ENCODE measurements around the gene UROC1. TPM values are rescaled to one million over a fixed set of nuclear protein-coding genes. Genes with fewer than 3 reads are reported as not detected.

The UROC1 gene
- total and polyA plus RNA-seq, 9 of the 15 experiments (the other 6 are each of a cell fraction or from before 2014, with no cell fraction given): not detected

DNA sequence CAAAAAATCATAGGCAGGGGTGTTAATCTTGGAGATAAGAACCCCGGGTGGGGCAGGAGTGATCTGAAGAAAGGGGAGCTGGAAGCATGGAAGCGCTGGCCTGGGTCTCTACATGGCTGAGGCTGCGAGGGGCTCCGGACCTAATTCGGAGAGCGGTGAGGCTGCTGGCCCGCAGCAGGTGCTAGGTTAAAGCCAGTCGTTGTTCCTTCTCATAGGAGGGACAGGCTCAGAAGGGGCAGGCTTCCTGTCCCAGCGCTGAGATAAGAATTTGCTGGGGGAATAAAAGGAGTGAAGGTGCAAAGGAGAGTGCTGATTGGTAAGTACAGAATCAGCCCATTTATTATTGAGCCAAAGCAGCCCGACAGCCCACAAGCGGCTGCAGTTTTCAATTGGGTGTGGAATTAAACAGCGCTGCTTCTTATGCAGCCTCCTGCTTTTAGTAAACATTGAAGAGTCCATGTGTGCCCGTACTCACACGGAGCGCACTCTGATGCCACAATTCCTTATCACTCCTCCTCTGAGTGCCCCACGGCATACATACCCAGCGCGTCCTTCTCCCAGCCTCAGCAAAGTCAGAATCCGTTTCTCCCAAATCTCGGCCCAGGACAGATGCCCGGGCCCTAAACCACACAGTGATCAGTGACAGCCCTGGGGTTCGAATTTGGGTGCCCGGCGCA is 23.5 kb upstream of the UROC1 start:
- POLR2A ChIA-PET: no interaction called here
- Histone ChIP-seq H3K4me1 (replicated peaks in 1 of 2; ENCODE audit: control insufficient read depth in 2 of 2, insufficient read depth in 2 of 2, low read length in 2 of 2) (peaks cover 14 to 23% of the 10 kb centered on the region in 2 experiments), H3K27me3 (ENCODE audit: control insufficient read depth in 2 of 2, insufficient read depth in 2 of 2, low read length in 2 of 2) (peaks cover 0 to 7% of the 10 kb centered on the region in 2 experiments; a peak in 2 of 5 replicates), H4K20me1 (replicated peaks; ENCODE audit: control insufficient read depth, insufficient read depth, low read length) (no peaks in the 10 kb centered on the region), H3K36me3 (ENCODE audit: control insufficient read depth, insufficient read depth, low read length) (no peaks in the 10 kb centered on the region), H3K4me2 (ENCODE audit: insufficient read depth, low read length) (peak overlapping the region; percentile 29), H3K79me2 (ENCODE audit: control insufficient read depth, insufficient read depth, low read length) (no peaks in the 10 kb centered on the region), H3K27ac (ENCODE audit: extremely low read depth, low read depth, low read length) (peak overlapping the region; percentile 75), H3K9me3 (replicated peaks; ENCODE audit: control insufficient read depth, insufficient read depth, low read depth, low read length) (peaks cover 2% of the 10 kb centered on the region), H3K9ac (ENCODE audit: insufficient read depth in 1 of 2, low read depth in 2 of 2, low read length in 2 of 2) (peak overlapping the region; percentile 28 to 48; a peak in 1 of 4 replicates), H3K9me1 (ENCODE audit: control insufficient read depth, insufficient read depth, low read length) (no peaks in the 10 kb centered on the region), H2AFZ (ENCODE audit: low read depth, low read length) (peak overlapping the region; percentile 83), H3K4me3 (no peak overlapping the region)
- no peak for FAIRE-seq
- BruUV-seq (replicated peaks): no TSS peak
- CTCF ChIA-PET (ENCODE audit: low intra/inter-chr PET ratio): no interaction called here
- TF ChIP-seq MEIS2 (IDR thresholded peaks at IDR 0.05; ENCODE audit: partially characterized antibody): no peak
- TF ChIP-seq ZEB2 (IDR thresholded peaks at IDR 0.05): no peak
- TF ChIP-seq MAZ (CRISPR knock-in tag; conservative IDR thresholded peaks at IDR 0.05 in 1 of 2, IDR thresholded peaks at IDR 0.05 in 1 of 2): peak in 1 of 2 experiments; percentile 19; a peak in 1 of 4 replicates
- TF ChIP-seq CAMTA2 (CRISPR knock-in tag; conservative IDR thresholded peaks at IDR 0.05): no peak
- no peak for TF ChIP-seq CEBPZ (IDR thresholded peaks at IDR 0.05; ENCODE audit: borderline replicate concordance, low read depth, low read length)
- no peak for TF ChIP-seq DACH1 (IDR thresholded peaks at IDR 0.05; ENCODE audit: partially characterized antibody)
- TF ChIP-seq POLR2A (conservative IDR thresholded peaks at IDR 0.05): no peak
- no peak for TF ChIP-seq ZNF212 (CRISPR knock-in tag; IDR thresholded peaks at IDR 0.05)
- TF ChIP-seq, protein P1, sequence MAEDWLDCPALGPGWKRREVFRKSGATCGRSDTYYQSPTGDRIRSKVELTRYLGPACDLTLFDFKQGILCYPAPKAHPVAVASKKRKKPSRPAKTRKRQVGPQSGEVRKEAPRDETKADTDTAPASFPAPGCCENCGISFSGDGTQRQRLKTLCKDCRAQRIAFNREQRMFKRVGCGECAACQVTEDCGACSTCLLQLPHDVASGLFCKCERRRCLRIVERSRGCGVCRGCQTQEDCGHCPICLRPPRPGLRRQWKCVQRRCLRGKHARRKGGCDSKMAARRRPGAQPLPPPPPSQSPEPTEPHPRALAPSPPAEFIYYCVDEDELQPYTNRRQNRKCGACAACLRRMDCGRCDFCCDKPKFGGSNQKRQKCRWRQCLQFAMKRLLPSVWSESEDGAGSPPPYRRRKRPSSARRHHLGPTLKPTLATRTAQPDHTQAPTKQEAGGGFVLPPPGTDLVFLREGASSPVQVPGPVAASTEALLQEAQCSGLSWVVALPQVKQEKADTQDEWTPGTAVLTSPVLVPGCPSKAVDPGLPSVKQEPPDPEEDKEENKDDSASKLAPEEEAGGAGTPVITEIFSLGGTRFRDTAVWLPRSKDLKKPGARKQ (CRISPR knock-in tag; IDR thresholded peaks at IDR 0.05): no peak
- no peak for TF ChIP-seq SIN3B (IDR thresholded peaks at IDR 0.05; ENCODE audit: low read depth)
- no peak for TF ChIP-seq KAT8 (IDR thresholded peaks at IDR 0.05; ENCODE audit: low read depth)
- no peak for TF ChIP-seq ZNF57 (CRISPR knock-in tag; IDR thresholded peaks at IDR 0.05)
- peak; percentile 25; the same call in 1 of the 2 replicates for TF ChIP-seq BACH1 (tag; IDR thresholded peaks at IDR 0.05)
- TF ChIP-seq, protein P2, sequence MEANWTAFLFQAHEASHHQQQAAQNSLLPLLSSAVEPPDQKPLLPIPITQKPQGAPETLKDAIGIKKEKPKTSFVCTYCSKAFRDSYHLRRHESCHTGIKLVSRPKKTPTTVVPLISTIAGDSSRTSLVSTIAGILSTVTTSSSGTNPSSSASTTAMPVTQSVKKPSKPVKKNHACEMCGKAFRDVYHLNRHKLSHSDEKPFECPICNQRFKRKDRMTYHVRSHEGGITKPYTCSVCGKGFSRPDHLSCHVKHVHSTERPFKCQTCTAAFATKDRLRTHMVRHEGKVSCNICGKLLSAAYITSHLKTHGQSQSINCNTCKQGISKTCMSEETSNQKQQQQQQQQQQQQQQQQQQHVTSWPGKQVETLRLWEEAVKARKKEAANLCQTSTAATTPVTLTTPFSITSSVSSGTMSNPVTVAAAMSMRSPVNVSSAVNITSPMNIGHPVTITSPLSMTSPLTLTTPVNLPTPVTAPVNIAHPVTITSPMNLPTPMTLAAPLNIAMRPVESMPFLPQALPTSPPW (CRISPR knock-in tag; IDR thresholded peaks at IDR 0.05): peak; percentile 35; the same call in 1 of the 2 replicates
- TF ChIP-seq, protein P3, sequence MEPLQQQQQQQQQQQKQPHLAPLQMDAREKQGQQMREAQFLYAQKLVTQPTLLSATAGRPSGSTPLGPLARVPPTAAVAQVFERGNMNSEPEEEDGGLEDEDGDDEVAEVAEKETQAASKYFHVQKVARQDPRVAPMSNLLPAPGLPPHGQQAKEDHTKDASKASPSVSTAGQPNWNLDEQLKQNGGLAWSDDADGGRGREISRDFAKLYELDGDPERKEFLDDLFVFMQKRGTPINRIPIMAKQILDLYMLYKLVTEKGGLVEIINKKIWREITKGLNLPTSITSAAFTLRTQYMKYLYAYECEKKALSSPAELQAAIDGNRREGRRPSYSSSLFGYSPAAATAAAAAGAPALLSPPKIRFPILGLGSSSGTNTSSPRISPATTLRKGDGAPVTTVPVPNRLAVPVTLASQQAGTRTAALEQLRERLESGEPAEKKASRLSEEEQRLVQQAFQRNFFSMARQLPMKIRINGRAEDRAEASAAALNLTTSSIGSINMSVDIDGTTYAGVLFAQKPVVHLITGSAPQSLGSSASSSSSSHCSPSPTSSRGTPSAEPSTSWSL (CRISPR knock-in tag; IDR thresholded peaks at IDR 0.05; ENCODE audit: borderline replicate concordance): no peak
- in situ Hi-C loops (cut with MboI) (no loop called here), intact Hi-C loops (cut with micrococcal nuclease) (loop anchor here (2.0 kb wide), 1 partner anchor 64 kb away; no protein-coding TSS in a partner anchor)
- peak; percentile 56 for ATAC-seq
- 38% methylated on average over 19 of the region's 24 CpGs for WGBS (ENCODE audit: insufficient coverage, low coverage, missing lambda C conversion rate)
- DNase-seq (ENCODE audit: extremely low read depth in 1 of 4, low spot score in 3 of 4): peak; percentile 12 to 32 (median 22)
